ENCODE data around the gene DNAJC25.

- TF ChIP-seq CTCF (IDR thresholded peaks at IDR 0.05; ENCODE audit: low read length), result no peak
- TF ChIP-seq EZH2 (optimal IDR thresholded peaks at IDR 0.05; ENCODE audit: low read depth, low read length), result no peak
- TF ChIP-seq EZH2phosphoT487 (IDR thresholded peaks at IDR 0.05; ENCODE audit: low read length), result no peak
Observed at GRCh38 chr9:111674319-111674718, 43.2 kb downstream of the DNAJC25 start.
